Stimulated activated CD4-positive, alpha-beta T cell treated with anti-CD3 and anti-CD28 coated beads, Interleukin-4, amount 100 ng/mL, for 48 hours (primary cell): Measurements from ENCODE around the gene JAKMIP2.

ENCODE experiments used
- DNase-seq, 2 donors: peaks; one replicate each; pipeline ENCODE4 v3.0.0-alpha.2; 2020; ENCODE audit warnings: low read depth in 2 of 2

JAKMIP2 gene

DNA sequence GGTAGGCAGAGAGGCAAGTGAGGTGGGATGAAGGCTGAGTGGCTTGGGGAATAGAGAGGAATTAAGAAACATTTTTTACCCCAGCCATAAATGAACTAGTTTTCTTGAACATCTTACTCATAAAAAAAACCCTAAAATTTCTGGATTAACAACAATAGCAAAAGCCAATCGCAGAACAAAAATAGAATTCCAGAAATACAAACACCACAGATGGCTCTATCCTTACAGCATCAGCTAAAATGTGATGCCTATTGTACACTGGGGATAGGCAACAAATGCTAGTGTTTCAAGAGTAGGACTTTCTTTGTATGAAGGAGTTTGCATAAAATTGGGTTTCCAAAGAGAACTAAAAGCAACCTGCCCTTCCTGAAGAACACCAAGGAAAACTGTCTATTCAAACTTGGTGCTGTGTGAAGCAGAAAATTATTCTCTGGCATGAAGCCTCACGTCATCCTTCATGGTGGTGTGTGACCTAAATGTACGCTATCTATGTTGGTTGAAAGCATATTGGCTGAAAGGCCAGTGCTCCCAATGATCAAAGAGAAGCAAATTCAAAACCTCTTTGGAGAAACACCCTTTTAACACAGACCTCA, 82.9 kb downstream of the JAKMIP2 start:
- DNase-seq, result no peak

DNA sequence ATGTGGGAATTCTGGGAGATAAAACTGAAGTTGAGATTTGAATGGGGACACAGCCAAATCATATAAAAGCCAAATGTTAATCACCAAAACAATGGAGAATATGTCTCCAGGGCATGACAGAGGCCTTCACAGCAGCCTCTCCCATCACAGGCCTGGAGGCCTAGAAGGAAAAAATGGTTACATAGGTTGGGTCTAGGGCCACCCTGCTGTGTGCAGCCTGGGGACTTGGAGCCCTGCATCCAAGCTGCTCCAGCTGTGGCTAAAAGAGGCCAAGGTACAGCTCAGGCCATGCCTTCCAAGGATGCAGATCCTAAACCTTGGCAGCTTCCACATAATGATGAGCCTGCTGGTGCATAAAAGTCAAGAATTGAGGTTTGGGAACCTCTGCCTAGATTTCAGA, 85.1 kb downstream of the JAKMIP2 start:
- DNase-seq, result no peak

DNA sequence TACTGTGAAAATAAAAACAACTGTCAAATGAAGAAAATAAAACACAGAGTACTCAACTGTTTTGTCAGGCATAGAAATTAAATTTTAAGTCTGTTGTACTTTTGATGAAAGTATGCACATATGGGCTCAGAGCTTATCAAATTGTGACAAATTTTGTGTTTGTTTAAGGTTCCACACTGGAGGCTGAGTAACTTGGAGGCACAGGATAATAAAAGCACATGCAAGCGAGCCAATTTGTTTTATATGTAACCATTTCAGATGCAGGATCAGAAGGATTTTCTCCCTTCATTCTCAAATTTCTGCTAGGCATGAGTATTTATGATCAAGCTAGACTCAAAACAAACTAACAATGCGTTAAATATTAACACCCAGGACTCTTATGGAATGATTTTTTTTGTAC, 87.8 kb downstream of the JAKMIP2 start:
- no peak for DNase-seq

DNA sequence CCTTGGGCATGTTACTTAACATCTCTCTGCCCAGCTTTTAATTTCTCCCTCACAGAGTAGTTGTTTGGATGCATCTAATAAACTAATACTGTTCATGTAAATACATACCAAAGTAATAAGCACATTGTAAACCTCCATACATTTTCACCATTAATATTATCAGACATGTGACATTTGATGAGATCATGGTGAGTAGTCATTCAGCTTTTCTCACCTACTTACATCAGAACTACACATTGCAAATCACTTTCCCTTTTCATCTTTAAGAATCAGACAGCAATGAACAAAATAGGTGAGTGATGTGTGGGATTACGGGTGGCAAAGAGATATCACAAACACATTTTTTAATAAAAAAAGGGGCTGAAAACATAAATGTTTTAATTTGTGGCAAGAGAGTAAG, 89.3 kb downstream of the JAKMIP2 start:
- no peak for DNase-seq

DNA sequence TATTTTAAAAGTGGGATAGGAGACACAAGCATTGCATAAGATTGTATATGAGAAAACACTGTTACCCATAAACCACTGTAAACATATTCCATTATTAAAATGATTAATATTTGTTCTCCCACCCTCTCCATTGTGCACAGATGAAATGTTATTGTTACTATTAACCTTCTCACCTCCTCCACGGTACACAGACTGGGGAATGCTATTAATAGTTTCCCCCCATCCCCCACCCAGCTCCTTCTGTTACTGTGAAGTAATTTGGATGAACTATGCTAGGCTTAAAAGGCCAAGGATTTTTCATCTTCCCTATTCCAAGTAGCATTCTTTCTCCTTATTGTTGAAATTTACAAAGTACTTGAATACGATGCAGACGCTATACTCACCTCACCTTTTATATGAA, 91.4 kb downstream of the JAKMIP2 start:
- DNase-seq, result no peak

DNA sequence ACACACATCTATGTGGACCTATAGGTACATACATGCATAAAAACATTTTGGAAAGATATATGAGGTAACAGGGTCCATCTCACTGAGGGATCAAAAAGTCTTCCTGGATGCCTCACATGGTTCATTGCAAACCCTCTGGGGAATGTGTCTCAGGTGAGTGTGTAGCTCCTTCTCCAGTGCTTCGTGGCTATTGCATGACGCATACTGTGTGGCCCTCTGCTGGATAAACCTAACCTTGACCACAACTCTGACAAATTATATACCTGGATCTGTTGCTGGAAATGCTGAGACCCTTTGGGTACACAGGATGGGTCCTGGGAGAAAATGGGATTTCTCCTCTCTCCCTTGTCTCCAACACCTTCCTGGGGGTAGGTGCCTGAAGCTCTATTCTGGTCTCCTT, 91.9 kb downstream of the JAKMIP2 start:
- no peak for DNase-seq

DNA sequence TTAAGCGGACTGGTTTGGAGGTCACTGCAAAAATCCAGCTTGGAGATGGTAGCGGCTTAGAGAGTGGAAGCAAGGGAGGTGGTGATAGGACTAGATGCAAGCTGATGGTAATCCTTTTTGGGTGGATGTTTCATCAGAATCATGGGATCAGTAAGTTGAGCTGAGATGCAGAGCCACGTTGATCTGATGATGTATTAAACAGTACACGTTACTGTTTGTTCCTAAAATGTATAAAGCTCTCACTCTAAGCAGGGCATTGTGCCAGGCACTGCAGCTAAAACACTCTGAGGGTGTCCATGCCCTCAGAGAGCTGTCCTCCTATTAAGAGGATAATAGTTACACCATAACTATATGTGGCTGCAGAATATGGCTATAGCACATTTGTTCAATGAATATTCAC, 93.1 kb downstream of the JAKMIP2 start:
- DNase-seq, result no peak

DNA sequence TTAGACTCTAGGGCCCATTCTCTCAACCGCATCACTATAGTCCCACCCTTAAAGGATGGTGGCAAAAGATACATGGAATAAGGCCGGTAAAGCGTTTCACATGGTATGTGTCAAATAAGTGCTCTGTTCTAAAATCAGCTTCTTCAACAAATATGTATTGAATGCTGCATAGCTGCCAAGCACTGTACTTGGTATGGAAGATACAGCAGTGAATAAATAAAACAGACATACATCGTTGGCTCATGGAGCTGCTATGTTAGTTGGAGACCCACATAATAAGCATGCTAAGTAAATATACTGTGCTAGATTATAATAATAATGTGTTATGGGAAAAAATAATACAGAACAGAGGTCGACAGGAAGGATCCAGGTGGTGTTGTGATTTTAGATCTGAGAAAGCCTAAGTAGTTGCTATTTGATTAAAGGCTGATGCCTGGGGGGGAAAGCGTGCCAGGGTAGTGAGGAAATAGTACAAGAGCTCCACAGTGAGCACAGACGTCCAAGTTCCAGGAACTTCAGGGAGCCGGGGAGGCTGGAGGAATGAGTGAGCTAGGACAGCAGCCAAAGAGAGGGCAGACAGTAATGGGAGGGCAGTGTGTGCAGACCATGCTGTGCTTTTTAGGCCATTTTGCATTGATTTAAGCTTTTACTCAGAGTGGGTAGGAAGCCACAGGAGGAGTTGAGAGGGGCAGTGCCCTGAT, 93.7 kb downstream of the JAKMIP2 start:
- no peak for DNase-seq

DNA sequence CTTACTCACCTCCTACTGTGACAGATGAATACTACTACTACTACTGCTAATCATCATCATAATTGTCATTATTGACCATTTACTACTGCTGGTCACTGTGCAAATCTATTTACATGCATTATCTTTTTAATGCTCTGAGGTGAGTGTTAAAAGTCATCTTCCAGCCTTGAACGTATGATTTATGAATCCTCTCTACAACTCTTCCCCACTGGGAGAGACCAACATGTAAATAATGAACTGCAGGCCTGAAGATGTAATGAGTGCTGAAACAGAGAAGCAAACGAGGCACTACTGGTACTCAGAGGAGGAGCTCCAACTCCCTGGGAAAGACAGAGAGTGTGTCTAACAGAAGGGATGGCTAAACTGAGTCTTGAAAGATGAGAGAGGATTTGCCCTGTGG, 95.4 kb downstream of the JAKMIP2 start:
- no peak for DNase-seq

DNA sequence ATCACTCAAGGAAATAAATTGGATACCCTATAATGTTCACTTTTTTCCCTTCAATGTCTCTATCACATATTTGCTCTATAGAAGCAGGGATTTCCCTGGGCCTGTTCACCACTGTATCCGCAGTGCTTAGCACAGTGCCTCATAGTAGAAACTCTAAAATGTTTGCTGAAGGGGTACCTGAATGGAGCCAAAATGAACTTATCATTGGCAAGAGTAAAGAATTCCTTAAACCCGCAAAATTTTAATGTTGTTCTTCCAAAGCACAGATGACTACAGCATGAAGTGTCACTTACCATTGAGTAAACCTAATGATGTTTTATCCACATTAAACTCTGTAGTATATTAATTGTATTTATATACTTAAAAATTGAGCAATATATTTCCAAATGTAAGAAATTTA, 96.1 kb downstream of the JAKMIP2 start:
- DNase-seq, result no peak

DNA sequence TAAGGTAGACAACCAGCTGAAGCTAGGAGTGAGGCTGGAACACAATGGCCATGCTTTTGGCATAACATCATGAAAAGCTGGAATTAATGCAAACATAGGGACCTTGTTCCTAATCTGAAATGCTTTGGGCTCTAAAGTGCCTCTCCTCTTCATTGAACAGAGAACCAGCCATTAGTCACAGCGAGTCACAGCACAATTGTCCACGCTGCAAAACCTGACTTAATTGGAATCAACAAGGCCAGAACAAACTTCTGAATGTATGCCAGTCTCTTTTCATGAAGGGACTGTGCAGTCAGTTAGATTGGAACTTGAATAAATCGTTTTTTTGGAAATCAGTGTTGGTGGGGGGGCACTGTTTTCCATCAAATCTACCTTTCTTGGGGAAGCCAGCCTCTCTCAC, 96.5 kb downstream of the JAKMIP2 start:
- no peak for DNase-seq

DNA sequence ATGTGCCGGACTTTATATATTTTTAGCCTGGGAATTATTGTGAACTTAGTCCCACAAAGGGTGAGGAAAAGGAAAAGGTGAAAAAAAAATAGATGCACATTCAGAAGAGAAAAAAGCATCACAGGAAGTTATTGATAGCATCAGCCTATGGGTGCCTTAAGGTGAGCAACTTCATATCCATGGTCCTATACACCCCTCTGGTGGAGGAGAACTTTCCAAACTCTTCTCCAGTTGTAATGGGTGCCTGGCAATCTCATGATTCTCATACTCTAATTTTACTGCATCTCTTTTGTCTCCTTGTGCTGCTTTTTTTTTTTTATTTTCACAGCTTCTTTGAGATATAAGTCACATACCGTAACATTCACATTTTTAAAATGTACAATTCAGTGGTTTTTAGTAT, 107.4 kb downstream of the JAKMIP2 start:
- no peak for DNase-seq

DNA sequence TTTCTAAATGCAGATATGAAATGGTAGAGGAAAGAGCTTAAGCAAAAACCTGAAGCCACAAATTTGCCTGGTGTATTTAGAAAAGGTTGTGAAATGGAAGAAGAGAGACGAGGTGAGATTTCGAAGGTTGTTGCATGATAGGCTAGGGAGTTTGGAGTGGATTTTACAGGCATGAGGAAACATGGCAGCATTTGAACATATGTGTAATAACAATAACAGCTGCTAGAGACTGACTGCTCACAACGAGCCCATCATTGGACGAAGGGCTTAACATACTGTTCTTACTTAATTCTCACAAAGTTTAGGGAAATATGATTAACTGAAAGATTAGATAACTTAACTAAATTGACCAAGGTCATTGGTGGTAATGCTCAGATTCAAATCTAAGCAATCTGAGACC, 108.1 kb downstream of the JAKMIP2 start:
- DNase-seq, result no peak

DNA sequence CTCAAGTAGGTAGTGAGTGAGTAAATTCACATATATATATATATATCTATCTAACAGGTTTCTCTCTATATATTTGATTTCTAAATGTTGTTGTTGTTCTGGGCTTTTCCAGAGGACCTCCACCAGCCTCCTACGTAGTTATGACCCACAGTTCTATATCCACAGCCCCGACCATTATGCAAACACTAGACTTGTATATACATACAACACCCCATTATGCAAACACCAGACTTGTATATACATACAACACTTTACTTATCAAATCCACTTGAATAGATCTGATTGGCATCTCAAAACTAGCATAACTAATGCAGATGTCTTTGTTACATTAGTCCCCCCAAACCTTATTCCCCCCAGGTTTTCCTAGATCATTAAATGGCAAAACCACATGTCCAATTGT, 108.7 kb downstream of the JAKMIP2 start:
- DNase-seq, result no peak

DNA sequence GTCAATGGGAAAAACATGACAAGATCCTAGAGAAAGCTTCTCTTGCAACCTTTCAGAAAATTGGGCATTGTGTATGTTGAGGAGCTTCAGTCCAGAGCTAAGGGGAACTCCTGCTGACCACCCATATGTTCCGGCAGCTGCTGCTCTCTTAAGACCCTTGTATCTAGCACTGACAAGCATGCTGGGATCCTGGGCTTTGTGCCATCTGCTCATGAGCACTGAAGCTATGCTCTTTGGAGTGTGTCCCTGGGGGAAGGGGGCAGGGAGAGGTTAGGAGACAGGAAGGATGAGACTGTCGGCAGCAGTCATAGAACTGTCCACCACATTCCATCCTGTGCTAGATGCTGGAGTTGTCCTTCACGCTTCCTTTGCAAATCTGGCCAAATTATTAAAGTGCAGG, 109.3 kb downstream of the JAKMIP2 start:
- no peak for DNase-seq

DNA sequence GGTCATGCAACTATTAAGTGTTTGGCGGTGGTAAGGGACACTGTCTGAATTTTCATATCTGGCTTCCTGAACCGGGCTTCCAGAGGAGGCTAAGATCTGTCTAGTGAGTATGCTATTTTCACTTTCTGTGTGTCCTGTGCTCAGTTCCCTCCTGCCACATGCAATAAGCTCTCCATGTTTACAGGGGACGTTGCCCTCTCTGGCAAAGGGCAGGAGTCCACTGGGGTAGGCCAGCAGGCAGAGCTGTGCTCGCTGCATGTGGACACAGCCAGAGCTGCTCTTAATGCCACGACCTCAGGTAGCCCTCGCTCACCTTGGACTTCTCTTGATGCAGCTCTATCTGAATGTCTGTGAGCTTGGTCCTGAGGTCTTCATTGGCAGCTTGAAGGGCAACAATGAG, 111.2 kb downstream of the JAKMIP2 start:
- no peak for DNase-seq

DNA sequence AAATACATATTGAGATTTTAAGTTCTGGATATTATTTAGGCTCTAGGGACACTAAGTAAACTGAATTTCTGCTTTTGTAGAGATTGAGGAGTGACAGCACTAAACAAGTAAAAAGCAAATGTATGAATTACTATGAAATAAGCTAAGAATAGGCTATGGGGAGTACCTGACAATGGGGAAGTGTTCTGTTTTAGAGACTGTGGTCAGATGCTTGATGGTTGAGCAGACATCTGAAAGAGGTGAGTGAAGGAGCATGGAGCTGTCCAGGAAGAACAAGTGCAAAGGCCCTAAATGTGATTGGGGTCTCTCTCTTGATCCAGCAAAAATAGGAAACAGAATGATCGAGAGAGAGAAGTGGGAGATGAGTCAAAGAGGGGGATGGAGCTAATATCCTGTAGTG, 111.7 kb downstream of the JAKMIP2 start:
- DNase-seq, result no peak

DNA sequence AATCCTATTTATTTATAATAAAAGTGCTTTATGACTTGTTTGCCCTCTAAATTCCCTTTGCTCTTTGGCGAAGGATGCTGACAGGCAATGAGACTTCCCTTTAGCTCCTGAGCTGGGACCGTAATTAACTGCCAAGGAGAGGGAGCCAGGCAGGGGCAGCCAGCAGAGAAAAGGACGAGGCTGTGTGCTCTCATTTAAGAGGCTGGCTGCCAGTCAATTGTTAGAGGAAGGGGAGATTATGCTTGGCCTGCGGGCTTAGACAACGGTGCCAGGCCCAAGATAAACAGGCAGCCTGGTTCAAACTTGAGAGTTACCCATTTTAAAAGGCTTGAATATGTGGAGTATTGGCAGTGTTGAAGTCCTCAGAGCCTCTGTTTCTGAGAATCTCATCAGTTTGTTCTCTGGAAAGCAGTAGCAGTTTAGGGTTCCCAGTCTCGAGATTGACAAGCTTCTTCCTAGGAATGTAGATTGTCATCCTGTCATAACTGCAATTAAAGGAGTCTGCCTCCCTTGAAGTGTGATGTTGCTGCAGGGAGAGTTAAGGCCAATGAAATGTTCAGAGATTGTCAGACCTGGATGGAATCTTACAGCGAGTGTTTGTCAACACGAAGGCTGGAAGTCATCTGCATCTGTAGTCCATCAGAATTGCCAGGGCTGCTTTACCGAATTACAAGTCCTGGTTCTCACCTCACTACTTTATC, 113.2 kb downstream of the JAKMIP2 start:
- DNase-seq, result no peak

DNA sequence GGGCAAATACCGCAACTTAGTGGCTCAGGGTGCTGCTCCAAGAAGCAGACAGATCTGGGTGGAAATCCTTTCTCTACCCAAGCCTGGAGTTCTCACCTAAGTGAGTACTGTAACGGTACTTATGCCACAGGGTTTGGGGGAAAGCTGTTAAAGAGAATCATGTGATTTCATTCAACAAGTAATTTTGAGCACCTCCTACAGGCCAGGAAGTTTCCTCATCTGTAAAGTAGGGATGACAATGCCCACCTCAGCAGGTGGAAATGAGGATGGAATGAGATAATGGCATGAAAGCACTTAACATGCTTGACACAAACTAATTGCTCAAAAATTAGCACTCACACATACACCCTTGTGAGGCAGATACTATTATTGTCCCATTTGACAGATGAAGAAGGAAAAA, 114.1 kb downstream of the JAKMIP2 start:
- no peak for DNase-seq

DNA sequence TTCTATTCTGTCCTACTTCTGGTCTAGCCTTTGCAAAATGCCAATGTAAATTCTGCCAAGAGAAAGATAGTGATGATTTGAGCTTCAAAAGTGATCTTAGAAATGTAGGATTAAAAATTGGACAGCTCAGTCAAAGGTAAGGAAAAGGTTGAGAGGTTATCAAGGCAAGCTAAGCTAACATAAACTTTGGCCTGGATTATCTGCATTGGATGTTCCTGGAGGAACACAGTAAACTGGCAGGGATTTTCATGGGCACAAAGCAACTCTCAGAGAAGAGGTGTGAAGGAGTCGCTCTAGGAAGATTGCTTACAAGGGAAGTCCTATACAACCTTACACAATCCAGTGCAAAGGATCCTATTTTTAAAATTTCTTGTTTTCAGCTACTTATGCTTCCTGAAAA, 115.2 kb downstream of the JAKMIP2 start:
- no peak for DNase-seq

DNA sequence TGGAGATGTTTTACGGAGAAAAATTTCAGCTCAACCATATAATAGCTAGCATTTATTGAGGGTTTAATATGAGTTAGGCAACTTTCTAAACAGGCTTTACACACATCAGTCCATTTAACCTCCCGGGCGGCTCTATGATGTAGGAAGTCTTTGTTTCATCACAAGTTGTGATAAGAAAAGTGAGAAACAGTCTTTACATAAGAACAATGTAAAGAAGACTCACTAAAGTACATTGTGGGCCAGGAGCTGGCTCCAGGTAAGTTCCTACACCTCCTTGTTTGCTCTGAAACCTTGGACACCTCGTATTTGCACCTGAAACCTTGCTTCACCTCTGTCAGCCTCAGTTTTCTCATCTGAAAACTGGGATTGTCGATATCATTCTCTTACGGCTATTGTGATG, 116.1 kb downstream of the JAKMIP2 start:
- no peak for DNase-seq

DNA sequence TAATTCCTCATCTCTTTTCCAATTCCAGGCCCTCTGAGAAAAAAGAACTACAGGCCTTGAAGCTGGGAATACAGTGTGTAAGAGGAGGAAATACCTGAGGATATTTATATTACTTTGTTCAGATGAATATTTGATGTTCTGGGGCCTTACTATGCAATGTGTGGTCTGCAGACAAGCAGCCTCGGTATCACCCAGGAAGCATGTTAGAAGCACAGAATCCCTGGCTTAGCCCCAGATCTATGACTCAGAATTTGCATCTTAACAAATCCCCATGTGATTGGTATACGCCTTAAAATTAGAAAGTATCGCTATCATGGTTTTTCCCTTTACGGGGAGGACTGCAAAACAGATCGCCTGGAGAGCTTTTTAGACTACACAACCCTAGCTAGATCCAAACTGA, 121.0 kb downstream of the JAKMIP2 start:
- DNase-seq, result no peak

DNA sequence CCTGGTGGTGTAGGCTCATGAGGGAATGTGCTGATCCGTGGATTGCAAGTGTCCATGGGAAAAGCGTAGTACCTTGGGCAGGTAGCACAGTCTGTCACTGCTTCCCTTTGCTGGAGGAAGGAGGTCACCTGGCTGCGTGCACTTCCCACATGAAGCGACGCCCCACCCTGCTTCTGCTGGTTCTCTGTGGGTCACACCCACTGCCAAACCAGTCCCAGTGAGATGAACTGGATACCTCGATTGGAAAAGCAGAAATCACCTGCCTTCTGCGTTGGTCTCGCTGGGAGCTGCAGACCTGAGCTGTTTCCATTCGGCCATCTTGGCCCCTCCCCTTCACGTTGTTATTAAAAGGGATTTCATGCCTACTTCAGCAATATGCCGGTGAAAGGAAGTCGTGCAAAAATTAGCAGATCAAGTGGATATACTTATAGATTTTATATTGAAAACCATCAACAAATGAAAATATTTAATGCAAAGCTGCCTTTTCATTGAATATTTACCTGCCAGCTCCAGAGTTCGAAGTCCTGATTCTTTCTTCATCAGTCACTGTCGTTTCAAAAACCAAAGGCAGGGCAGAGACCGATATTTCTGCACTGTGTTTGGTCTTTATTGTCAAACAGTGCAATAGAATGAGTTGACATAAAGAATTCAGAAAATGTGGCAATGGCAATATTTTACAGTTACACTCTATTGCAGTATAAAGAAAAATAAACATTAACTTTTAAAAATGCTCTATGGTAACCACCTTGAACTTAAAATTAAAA, 123.2 kb downstream of the JAKMIP2 start:
- DNase-seq, result no peak
